GM18870 (cell line): Measurements from ENCODE around the gene ZNF385A.

Experiments
- ATAC-seq: cut with Tn5 transposase; IDR thresholded peaks from one replicate; pipeline ENCODE4 v1.9.1; 2021; ENCODE audit warnings: moderate library complexity; ENCODE audit not compliant: unreplicated experiment

Gene ZNF385A

GRCh38 chr12:54375259-54375579, 9.3 kb downstream of the ZNF385A start:
- ATAC-seq = no peak

GRCh38 chr12:54374562-54375258, 9.8 kb downstream of the ZNF385A start:
- no peak for ATAC-seq

- ATAC-seq = no peak
Measured at GRCh38 chr12:54373649-54374561, 10.6 kb downstream of the ZNF385A start.

- no peak for ATAC-seq
Measured at GRCh38 chr12:54372113-54372806, 12.3 kb downstream of the ZNF385A start.

GRCh38 chr12:54371328-54372112, 13.0 kb downstream of the ZNF385A start:
- no peak for ATAC-seq

GRCh38 chr12:54370171-54370730, 14.3 kb downstream of the ZNF385A start:
- ATAC-seq = no peak

GRCh38 chr12:54369597-54370131, 14.9 kb downstream of the ZNF385A start:
- no peak for ATAC-seq

GRCh38 chr12:54368709-54369596, 15.6 kb downstream of the ZNF385A start:
- ATAC-seq = peak; percentile 41

GRCh38 chr12:54368025-54368708, 16.4 kb downstream of the ZNF385A start:
- peak; percentile 19 for ATAC-seq

- ATAC-seq = peak; percentile 39
Measured at GRCh38 chr12:54364413-54364812, 20.1 kb downstream of the ZNF385A start, which contains the start of gene GPR84. Gene GPR84 (minus strand): TSS chr12:54364486. CDS start chr12:54363851, 635 bp downstream.

GRCh38 chr12:54363618-54364017, 20.9 kb downstream of the ZNF385A start:
- no peak for ATAC-seq

GRCh38 chr12:54363047-54363446, 21.5 kb downstream of the ZNF385A start:
- no peak for ATAC-seq

GRCh38 chr12:54360717-54361456, 23.6 kb downstream of the ZNF385A start:
- no peak for ATAC-seq

GRCh38 chr12:54359762-54360351, 24.7 kb downstream of the ZNF385A start:
- ATAC-seq = no peak

GRCh38 chr12:54358945-54359761, 25.4 kb downstream of the ZNF385A start:
- peak; percentile 98 for ATAC-seq

- ATAC-seq = no peak
Measured at GRCh38 chr12:54358191-54358944, 26.2 kb downstream of the ZNF385A start.
